Mucosa of rectum (tissue), 2 donors: ENCODE measurements around the gene PCBP3.

Experiments used
- H3K27ac ChIP-seq, 2 donors: one replicate each; pipeline ENCODE4 v1.7.0; 2013; ENCODE audit warnings: inconsistent platforms in 2 of 2, low read depth in 2 of 2, low read length in 2 of 2
- H3K27me3 ChIP-seq, 2 donors: one replicate each; pipeline ENCODE4 v1.7.0; 2013; ENCODE audit warnings: low read length in 2 of 2; ENCODE audit not compliant: control insufficient read depth in 2 of 2, insufficient read depth in 2 of 2
- H3K36me3 ChIP-seq, 2 donors: one replicate each; pipeline ENCODE4 v1.7.0; 2013; ENCODE audit warnings: low read length in 2 of 2; ENCODE audit not compliant: control insufficient read depth in 2 of 2, insufficient read depth in 2 of 2
- H3K4me1 ChIP-seq, 2 donors: one replicate each; pipeline ENCODE4 v1.7.0; 2013; ENCODE audit warnings: low read length in 2 of 2, mild to moderate bottlenecking in 1 of 2; ENCODE audit not compliant: control insufficient read depth in 2 of 2, insufficient read depth in 2 of 2
- H3K4me3 ChIP-seq, 2 donors: one replicate each; pipeline ENCODE4 v1.7.0; 2013; ENCODE audit warnings: low read length in 2 of 2
- H3K9ac ChIP-seq, 2 donors: one replicate each; pipeline ENCODE4 v1.7.0; 2013; ENCODE audit warnings: low read length in 2 of 2, low read depth in 1 of 2, mild to moderate bottlenecking in 1 of 2
- H3K9me3 ChIP-seq, 2 donors: one replicate each; pipeline ENCODE4 v1.7.0; 2013; ENCODE audit warnings: low read length in 2 of 2; ENCODE audit not compliant: control insufficient read depth in 2 of 2
- donor health status: healthy.
- donor health status: Normal muscosa, but diverticular disease.

PCBP3 gene

DNA sequence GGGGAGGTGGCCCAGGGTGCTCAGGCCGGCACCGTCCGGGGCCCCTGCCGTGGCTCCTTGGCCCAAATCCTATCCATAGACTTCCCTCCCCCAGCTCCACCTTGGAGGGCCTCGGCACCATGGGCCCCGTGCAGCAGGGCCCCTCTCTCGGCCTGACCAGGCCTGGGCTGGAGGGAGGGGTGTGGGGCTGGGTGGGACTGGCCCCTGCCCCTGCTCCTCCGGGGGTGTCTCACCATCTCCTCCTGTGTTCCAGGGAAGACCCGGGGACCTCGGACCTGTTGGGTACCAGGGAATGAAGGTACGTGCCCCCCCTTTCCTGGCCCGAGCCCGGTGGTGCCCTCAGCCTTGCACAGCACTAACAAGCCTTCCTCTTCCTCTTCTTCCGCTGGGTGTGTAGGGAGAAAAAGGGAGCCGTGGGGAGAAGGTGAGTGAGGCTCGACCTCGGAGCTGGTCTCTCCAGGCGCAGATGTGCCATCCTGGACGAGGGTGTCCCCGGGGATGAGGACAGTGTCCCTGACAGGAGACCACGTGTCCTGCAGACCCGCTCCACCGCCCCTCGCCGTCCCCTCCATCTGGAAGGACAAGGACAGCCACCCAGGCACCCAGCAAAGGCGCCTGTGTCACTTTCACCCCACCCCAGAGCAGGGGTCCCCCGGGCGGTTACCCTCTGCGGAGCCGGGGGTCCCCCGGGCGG is 346.0 kb downstream of the PCBP3 start:
- Histone ChIP-seq H3K4me1 (peaks cover 0 to 2% of the 10 kb centered on the region in 2 donors), H3K9ac (no peak overlapping the region), H3K4me3 (no peak overlapping the region), H3K27ac (no peak overlapping the region), H3K27me3 (no peaks in the 10 kb centered on the region), H3K9me3 (no peaks in the 10 kb centered on the region), H3K36me3 (no peaks in the 10 kb centered on the region)

DNA sequence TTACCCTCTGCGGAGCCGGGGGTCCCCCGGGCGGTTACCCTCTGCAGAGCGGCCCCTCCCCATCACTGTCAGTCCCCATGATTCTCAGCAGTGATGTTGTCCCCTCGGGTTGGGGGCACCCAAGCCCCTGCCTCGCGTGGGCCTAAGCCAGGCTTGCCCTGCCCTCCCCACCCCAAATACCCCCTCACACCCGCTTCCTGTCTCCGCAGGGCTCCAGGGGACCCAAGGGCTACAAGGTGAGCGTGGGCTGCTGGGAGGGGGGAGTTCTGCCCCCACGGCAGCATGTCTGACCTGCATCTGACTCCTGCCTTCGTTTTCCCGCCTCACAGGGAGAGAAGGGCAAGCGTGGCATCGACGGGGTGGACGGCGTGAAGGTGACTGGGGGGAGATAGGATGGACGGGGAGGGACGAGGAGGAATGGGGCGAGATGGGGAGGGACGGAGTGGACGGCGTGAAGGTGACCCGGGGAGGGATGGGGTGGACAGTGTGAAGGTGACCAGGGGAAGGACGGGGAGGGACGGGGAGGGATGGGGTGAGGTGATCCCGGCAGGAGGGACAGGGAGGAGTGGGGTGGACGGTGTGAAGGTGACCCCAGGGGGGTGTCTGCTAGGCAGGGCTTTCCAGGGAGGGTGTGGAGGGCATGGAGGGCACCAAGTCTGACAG is 346.7 kb downstream of the PCBP3 start:
- peaks cover 0 to 2% of the 10 kb centered on the region in 2 donors for H3K4me1 ChIP-seq
- no peak overlapping the region for H3K9ac ChIP-seq
- no peaks in the 10 kb centered on the region for H3K36me3 ChIP-seq
- H3K4me3 ChIP-seq, result no peak overlapping the region
- H3K9me3 ChIP-seq, result no peaks in the 10 kb centered on the region
- no peaks in the 10 kb centered on the region for H3K27me3 ChIP-seq
- H3K27ac ChIP-seq, result no peak overlapping the region

DNA sequence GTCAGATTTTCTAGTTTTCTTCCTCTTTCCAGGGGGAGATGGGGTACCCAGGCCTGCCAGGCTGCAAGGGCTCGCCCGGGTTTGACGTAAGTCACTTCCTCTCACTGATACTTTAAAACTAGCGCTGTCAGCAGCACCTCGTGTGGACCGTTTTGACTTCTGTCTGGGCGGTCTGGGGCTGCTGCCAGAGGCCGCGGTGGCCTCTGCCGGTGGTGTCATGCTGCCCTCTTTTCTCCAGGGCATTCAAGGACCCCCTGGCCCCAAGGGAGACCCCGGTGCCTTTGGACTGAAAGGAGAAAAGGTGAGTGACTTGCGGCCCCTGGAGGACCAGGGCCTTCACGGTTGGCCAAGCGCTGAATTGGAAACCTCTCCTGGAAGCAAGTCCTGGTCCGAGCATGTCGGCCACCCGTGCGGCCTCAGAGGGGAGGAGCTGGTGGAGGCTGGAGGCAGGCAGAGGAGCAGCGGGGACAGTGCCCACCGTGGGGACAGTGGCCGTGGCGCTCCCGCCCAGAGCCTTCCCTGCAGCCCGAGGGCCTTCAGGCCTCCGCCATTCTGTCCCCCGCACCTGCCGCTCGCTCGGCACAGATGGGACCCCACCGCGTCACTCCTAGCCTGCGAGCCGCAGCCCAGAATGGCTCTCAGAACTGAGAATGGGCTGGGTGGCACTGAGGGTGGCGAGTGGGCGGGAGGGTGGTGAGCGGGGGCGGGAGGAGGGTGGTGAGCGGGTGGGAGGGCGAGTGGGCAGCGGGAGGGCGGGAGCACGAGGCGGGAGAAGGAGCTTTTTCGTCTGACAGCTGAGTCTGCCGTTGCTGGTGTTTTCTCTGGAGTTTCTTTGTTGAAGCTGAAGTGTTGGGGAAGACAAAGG is 347.4 kb downstream of the PCBP3 start:
- Histone ChIP-seq H3K4me1 (peaks cover 0 to 2% of the 10 kb centered on the region in 2 donors), H3K9me3 (no peaks in the 10 kb centered on the region), H3K27me3 (no peaks in the 10 kb centered on the region), H3K9ac (no peak overlapping the region), H3K36me3 (no peaks in the 10 kb centered on the region), H3K4me3 (no peak overlapping the region), H3K27ac (no peak overlapping the region)

DNA sequence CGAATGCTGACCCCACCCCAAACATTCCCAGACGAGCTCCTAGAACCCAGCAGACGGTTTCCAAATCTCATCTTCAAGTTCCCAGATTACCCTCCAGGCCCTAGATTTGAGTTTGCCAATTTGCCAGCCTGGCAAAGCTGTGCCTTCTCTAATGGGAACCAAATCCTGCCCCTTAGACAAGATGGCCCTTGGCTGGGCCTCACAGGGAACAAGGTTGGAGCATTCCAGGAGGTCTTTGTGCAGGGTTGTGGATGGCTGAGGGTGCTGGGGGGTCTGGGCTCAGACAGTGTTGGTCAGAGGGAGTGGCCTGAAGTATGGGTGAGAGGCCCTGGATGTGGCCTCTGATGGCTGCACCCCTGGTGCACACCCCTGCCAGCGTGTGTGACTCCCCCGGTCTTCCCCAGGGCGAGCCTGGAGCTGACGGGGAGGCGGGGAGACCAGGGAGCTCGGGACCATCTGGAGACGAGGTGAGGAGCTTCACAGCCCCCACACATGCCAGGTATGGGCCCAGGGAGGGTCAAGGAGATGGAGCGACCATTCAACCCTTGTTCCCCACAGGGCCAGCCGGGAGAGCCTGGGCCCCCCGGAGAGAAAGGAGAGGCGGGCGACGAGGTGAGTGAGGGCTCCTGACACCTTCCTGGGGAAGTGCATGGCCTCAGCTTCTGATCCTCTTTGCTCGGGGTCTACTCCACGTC is 348.2 kb downstream of the PCBP3 start:
- no peaks in the 10 kb centered on the region for H3K27me3 ChIP-seq
- no peak overlapping the region for H3K4me3 ChIP-seq
- no peaks in the 10 kb centered on the region for H3K9me3 ChIP-seq
- H3K36me3 ChIP-seq, result no peaks in the 10 kb centered on the region
- no peak overlapping the region for H3K9ac ChIP-seq
- H3K27ac ChIP-seq, result no peak overlapping the region
- H3K4me1 ChIP-seq, result peaks cover 0 to 2% of the 10 kb centered on the region in 2 donors
